NCI-H2196 treated with DMSO at 0.1 percent for 48 hours (cell line): ENCODE data around the gene KIAA1614.
"Not testable (repeated sequence)": the region's sequence is repeated elsewhere in the genome, so short reads cannot be mapped to it uniquely, and the experiment has no call there.

ENCODE experiments used
- DNase-seq: peaks from one replicate; lab custom pipeline; 2025; ENCODE audit not compliant: unreplicated experiment; lab: John Stamatoyannopoulos, UW

The KIAA1614 gene

DNA sequence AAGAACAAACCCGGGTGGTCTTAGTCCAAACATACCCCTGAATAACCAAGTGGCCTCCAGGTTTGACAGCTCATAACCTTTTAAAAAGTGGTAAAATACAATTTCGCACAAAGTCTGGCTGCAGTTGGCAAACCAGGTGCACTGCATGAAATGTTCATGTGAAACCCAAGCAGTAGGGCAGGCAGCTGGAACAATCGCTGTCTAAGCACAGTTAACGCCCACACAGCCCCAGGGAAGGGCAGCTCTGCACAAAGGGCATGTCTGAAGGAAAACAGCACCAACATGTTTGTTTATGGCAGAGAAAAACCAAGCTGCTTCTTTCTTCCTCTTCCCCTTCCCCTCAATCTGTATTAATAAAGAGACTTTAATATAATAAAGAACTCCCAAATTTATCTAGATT is 49.5 kb downstream of the KIAA1614 start:
- peak; percentile 34 for DNase-seq

DNA sequence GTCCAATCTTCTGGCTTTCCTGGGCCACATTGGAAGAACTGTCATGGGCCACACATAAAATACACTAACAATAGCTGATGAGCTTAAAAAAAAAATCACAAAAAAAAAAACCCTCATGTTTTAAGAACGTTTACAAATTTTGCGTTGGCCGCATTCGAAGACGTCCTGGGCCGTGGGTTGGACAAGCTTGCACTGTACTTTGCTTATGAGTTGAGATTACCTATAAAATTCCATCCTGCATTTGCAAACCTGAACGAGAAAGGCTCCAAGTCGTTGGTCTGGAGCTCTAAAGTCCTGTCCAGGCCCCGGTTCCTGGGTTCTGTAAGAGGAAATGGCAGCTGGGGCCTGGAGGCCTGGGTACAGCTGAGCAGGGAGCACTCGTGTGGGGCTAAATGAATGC is 51.4 kb downstream of the KIAA1614 start:
- DNase-seq: no peak

DNA sequence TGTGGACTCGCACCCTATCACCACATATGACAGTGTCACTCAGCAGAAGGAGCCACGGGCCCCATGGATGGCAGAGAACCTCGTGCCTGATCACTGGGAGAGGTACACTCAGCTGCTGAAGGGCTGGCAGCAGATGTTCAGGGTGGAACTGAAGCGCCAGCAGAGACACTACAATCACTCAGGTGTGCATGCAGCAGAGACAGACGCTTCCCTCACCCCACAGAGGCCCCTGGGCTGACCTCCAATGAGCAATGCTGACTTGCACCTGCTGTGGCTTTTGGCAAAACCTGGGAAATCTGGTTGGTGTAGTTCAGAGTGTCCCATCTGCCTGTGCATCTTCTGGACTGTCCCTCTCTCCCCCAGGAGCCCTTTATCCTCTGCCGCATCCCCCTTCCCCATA is 51.9 kb downstream of the KIAA1614 start:
- DNase-seq: peak; percentile 38

DNA sequence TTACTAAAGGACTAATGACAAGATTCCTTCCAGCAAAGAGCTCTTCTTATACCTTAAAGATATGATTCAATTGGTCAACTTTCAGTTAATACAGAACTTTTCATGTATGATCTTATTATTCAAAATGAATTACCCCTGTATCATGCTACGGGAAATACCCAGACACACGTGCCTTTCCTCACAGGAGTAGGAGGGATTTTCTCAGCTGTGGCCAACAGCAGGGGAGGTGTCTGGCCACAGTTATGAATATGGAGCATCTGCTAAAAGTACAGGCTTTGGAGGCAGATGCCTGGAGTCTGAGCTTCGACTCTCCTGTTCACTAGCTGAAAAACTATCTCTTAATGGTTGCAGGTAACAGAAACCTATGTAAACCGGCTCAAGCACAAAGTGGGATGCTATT is 53.6 kb downstream of the KIAA1614 start:
- DNase-seq: no peak

DNA sequence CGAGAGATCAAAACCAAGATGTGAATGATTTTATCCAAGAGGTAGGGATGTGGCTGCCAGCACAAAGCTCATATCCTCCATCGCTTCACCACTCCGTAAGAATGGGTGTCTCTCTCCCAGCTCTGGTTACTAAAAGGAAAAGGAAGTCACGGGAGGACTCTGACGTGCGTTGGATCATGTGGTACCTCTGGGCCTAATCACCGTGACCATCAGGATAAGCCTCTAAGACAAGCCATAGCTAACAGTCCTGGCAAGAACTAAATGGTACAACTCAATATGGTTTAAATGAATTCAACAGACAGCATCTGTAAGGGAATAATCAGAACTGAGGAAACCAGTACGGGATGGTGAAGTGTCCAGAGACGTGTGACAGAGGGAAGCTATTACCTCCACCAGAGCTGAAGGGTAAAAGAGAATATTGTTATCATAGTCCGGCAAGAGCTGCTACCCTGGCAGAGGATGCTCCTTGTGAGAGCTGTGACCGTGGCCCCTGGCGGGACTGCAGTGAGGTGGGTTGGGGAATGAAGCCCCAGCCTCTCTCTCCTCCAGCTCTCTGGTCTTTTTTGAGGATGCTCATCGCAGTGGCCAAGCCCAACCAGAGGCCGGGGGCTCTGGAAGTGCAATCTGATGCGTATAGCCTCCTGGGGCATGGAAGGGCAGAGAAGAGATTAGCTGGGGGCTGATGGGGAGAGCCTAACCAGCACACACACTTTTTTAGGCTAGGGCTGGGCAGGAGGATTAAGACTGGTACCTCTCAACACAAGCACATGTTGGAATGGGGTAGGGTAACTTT is 54.2 kb downstream of the KIAA1614 start:
- no peak for DNase-seq

DNA sequence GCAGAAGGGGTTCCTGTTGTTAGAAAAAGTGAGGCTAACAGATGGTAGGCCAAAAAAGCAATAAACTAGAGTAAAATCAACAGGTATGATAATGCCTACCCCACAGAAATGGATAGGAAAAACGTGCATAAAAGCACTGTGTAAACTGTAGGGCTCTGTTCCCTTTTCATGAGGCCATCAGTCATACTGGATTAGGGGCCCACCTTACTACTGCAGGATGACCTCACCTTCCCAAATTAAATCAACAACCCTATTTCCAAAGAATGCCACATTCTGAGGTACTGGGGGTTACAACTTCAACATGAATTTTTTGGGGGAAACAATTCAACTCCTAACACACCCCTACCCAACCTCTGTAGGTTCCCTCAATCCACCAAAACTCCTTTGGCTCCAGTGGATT is 54.9 kb downstream of the KIAA1614 start:
- DNase-seq: no peak

DNA sequence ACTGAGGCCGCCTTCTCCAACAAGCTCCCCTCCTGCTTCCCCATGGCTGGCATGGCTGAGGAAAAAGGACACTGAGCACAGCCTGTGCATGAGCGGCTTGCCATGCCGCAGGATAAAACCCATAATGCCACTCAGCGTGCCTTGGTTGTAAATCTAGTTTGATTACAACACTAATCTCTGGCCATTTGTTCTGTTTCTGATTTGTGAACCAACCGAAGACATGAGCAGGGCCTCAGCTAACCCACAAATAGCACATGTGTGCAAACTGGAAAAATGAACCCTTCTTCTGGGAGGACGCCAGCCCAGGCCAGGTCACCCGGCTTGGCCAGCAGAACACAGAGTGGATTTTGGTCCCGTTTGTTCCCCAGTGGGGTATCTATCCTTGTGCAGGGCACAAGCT is 56.1 kb downstream of the KIAA1614 start:
- not testable (repeated sequence) for DNase-seq

DNA sequence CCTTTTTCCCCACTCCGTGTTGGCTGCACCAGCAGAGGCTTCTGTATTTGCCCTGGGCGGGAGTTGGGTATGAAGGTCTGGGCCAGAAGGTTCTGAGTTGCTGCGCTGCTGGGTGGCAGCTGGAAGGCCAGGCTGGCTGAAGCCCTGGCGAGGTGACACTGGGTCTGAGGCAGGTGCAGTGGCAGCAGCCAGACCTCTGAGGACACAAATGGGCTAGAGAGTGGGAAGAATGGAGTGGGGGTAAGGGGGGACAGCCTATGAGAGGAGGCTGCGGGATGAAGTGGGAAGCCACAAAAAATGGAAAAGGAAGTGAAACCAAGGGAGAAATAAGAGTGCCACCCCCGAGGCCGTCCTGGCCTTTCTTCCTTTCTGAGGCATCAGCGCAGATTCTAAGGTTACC is 56.7 kb downstream of the KIAA1614 start:
- DNase-seq: no peak

DNA sequence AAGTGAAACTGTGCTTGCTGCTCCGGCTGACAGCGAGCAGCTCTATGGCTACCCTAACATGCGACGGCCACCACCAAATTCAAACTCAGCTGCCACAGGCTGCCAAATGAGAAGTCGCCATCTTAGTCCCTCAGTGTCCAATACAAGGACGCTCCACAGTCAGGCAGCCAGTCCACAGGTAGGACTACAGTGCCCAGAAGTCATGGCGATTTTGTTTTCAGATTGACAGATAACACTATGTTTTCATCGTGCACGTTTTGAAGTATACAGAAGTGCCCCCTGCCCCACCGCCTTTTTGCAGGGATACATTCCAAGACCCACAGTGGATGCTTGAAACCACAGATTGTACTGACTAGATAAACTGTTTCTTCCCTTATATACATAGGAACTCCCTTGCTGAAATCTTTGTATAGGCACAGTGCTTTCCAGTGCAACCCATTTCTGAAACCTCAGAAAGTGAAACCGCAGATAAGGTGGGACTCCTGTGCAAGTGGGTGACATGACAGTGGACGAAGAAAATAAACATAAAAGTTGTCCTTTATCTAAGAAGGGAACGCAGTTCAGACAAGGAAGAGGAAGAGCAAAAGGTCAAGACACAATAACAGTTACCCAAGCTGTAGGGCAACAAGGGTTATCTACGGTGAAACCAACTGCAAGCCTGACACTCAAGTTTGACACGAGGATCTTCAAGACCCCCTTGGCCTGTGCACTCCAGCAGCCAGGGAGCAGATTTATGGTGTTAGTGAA is 57.8 kb downstream of the KIAA1614 start:
- no peak for DNase-seq

DNA sequence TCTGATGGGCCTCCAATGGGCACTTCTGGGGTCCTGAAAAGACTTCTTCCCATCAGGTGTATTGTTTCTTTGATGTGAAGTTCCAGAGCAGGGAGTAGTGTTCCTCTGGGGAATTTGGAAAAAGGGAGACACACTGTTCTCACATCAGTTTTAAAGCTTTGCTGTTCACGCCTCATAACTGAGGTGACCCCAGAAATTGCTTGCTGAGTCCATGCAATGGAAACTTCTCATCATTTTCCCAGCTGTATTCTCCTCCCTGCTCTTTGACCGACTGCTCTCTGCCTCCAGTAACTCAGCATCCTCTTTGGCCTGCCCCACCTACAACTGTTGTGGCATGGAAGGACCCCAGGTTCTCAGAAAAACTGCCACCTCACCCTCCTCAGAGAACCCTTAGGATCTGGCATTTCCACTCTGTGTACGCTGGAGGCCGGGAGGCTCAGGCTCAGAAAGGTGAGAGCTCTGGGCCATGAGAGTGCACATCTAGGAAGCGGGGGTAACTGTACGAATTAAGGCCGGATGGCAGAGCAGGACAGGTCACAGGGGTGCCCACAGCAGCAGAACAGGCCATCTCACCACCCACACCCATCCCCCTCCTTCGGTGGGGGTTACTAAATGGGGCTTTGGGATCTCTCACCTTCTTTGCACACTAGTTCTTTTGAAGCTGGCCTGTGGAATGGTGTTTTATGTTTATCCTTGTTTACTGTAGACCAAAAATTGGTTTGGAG is 58.7 kb downstream of the KIAA1614 start:
- no peak for DNase-seq

DNA sequence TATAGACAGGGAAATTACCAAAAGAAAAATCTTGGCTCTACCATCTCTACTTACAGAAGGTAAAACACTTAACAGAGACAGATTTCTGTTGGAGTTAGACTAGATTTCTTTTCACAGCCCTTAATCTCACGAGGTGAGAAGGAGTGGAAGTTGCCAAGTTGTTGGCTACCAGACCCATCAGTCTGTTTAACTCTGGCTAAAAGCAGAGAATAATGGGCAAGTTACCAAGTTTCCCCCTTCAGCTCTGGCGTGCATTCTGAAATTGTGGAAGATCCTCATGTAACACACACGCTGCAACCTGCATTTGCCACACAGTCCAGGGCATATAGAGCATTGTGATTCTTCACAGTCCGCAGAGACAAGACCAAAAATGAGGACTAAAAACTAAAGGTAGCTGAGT is 60.7 kb downstream of the KIAA1614 start:
- no peak for DNase-seq

DNA sequence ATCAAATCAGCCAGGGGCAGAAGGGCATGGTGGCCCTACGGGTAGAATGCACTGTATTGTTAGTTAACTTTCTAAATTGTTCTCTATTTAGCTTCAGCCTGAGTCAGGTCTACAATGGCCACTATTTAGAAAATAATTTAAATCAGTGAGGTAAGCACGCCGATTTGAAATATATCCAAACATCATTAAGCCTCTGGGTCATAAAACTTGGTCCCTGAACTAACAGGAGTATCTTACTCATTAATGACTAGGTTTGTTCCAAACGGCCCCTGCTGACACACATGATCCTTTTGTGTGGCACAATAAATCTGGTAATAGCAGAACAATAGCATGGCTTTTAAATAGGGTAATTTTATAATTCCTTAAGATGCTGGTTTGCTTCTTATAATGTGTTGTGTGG is 61.5 kb downstream of the KIAA1614 start:
- DNase-seq: no peak

DNA sequence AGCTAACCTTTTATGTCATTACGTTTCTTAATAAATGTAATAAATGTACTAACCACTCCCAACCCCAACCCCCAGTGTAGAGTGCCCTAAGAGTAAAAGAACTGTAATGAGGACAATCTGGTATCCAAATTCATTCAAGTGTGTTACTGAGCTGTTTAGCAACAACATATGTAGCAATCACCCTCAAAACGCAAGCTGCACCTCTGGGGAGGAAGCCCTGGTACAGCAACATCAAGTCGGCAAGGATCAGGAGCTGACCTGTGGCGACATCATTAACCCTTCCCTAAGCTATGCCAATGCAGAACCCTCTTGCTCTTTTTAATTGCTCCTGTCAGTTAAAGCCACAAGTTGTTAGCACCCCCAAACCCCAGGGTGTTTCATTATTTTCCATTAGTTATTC is 62.9 kb downstream of the KIAA1614 start:
- no peak for DNase-seq

DNA sequence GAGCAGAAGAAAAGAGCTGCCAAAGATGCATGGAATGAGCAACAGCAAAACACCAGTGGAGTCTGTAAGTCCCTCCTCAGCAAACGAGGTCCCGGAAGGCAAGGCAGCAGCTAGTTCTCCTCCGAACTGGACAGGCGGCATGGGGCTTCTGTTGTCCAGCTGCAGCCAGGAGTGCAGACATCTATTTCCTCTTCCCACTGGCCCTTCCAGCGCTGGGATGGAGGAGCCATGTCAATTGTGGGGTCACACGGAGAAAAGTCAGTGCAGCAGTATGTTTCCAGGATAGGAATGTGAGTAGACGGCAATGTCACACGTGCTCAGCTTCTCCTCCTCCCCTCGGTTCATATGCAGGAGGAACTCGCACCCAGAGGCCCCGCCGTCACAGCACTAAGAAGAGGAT is 63.5 kb downstream of the KIAA1614 start:
- DNase-seq: no peak

DNA sequence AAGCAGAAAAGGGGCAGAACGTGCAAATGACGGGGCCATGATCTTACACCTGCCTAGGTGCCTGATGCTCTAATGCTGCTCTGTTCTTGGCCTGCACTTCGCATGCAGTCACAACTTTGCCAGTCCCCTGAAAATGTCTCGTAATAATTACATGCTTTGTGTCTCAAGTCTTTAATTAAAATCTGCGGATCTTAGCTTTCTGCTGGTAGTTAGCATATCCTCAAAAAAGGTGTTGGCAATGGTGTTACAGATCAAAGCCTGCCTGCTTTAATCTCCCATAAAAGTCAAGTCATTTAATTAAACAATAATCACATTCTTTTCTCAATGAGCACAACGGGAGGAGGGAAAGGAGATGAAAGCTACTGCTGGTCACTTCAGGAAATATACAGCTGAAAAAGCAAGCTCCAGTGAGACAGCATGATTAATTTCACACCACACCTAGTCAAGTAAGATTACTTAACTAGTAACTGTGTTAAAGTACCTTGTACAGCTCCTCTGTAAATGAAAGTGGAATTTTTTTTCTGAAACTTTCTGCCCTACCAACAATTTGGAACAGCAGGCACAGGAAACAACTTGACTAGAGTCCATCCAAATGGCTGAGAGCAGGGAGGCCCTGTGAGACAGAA is 64.1 kb downstream of the KIAA1614 start:
- no peak for DNase-seq

DNA sequence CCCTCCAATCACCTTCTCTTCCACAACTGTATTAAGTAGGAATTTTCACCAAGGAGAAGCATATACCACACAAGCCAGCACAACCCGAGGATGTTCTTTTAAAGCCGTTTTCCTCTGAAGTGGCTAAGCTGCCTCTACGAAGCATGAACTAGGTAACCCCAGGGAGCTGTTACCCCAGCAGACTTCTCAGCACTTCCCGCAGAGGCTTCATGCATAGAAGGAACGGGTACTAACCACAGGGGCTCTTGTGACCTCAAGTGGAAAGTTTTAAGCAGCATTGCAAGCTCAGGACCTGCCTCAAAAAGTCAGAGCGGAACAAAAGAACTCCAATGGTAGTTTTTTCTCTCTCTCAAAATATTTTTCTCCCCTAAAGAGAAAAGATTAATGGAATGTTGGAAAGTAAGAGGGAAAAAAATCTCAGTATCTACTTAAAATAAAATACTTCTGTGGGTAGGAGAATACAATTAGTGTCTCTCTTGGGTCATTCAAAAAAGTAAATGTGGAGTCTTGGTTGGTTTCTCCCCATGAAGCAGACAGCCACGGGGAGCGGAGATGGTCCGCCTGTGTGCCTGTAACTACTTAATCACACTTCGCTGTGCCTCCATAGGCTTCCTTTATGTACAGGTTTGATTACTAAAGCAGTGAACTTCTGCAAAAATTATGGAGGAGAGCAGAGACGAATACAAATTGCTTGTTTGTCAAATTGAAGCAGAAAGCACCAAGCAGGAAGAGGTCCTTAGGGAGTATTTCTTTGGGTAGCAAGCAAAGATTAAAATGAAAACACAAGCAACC is 69.1 kb downstream of the KIAA1614 start:
- no peak for DNase-seq

DNA sequence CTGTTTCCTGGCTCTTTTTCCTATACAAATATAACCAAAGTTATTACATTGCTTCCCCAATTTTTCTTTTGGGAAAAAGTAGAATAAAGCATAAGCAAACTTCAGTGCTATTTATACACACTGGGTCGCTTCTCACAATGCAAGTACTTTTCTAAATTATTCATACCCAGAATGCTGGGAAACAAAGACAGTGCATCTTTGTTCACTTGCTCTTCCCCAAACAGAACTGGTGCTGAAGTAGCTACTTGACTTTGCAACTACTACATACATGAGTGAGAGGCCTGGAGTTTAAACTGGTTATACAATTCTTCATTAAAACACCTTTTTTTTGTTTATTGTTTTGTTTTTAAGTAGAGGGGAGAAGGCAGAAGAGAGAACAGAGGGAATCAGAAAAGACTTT is 69.7 kb downstream of the KIAA1614 start:
- DNase-seq: no peak

DNA sequence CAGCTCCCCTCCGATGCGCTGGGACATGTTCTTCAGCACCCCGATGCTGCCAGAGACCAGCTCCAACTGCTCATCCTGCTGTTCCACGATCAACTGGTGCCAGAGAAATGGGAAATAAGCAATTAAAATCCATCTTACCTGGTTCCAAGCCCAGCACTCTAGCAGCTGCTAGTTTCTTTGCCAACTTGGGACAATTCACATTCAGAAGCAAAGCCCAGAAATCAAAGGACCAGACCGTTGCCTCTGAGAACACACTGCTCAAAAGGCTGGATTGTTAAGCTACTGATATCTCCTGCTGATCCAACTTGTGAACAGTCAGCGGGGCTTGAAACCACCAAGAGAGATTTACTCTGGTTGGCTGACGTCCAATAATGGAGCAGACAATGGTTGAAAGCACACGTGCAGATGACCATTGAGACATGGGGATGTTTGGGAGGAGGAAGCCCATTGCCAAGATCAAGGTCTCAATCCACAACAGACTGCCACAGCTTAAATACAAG is 75.6 kb downstream of the KIAA1614 start:
- peak; percentile 44 for DNase-seq

DNA sequence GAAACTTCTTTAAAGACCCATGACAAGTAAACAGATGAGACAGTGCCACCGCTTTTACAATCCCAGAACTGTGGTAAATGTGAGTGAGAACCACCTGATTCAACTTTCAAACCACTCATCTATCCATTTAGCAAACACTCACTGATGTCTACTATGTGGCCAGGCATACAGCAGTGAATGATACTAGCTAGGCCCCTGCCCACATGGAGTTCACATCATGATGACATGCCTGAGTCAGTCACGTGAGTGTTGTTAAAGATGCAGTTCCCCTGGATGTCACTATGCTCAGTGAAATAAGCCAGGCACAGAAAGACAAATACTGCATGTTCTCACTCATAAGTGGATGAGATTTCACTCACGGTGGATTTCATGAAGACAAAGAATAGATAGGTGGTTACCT is 81.6 kb downstream of the KIAA1614 start:
- DNase-seq: no peak

DNA sequence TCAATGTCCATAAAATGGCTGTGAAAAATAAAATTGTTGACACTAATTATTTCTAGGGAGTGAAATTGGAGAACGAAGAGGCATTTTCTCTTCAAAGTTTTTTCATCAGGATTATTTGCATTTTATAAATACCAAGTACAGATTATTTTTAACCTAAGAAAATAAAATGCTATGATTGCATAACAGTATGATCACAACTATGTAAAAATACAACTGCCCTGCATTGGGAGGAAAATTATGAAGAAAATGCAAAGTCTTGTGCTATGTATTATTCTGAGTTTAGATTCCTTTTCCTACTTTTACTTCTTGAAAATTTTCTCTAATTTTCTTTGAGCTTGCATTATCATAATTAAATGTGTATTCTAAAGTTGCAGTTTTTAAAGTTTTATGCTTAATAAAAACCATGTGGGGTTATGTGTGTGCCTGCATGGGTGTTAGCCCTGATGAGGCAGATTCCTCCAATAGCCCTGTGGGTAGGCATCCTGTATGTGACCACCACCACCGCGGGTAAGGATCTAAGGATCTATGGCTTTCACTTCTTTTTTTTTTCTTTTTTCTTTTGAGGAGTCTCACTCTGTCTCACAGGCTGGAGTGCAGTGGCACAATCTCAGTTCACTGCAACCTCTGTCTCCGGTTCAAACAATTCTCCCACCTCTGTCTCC is 85.3 kb downstream of the KIAA1614 start:
- no peak for DNase-seq
